ENCODE measurements around the gene ELOF1.

Gene ELOF1

GRCh38 chr19:11534538-11534937, 24.5 kb downstream of the ELOF1 start:
- DNase-seq = no peak

DNA sequence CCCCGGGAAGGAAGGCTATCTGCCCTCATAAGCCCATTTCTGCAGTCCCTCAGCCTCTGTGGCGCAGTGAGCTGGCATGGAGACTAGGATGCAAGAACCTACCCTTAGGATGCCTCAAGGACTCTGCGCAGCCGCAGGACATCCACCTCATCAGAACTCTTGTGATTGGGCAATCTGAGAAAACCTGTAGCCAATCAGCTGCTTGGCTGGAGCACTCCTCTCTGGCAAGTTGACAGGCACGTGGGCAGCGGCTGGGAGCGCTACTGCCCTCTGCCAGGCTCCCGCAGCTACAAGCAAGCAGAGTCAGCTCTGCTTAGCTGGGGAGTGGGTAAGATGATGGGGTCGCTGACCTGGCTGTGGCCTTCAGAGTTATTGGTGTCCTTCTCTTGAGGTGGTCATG, 28.6 kb downstream of the ELOF1 start:
- peak; percentile 73 for DNase-seq

DNA sequence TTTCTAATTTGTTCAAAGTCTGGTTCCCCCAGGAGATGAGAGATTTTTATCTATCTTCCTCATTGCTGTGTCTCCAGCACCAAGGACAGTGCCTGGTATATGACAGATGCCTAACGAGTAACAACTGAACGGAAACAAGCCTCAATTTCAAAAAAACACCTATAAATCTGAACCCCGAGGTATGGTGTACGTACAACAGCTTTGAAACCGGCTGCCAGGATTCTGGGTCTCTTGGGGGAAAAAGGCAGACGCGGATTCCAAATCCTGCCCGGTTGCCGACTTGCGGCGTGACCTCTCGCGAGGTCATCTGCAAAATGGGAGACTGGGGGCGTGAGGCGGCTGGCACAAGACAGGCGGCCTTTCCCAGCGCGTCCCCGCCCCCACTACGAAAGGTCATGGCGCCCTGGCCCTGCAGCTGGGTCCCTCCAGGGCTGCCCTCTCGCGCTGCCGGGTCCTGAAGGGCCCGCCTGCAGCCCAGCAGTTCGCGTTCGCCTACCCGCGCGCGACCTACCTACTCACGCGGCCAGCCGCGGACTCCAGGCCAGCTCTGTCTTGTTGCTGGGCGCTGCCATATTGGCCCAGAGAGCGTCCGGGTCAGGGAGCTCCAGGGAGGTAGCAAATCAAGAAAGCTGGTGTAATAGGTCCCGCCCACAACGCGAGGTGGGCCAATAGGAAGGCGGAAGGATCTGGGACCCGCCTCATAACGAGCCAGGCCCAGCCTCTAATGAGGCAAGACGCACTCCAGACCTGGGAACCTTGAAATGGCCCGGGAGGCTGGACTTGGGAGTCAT, 30.3 kb downstream of the ELOF1 start, which contains the start of gene ECSIT:
Gene ECSIT (minus strand): TSS at position 584 of the 791 bp plus-strand sequence. CDS start 9,964 bp downstream, outside the sequence.
- DNase-seq = peak; percentile 96

GRCh38 chr19:11519138-11519537, 39.9 kb downstream of the ELOF1 start:
- no peak for DNase-seq

DNA sequence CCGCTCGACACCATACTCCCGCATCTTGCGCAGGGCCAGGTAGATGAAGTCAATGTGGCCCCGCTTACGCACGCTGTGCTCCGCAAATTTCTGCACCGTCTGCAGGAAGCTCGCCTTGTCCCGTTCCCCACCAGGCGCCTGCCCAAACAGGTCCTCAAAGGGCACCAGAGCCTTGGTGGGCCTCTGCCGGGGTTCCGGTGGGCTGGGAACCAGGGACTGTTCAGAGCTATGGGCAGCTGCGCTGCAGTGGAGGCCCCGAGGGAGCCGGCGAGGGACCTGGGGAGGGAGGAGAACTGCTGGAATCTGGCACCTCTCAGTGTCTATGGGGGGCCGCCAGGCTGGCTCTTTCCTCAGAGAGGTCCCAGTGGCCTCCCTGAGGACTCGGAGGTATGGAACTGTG, 45.1 kb downstream of the ELOF1 start:
- DNase-seq = no peak

- no peak for DNase-seq
Observed at GRCh38 chr19:11510444-11510843, 48.6 kb downstream of the ELOF1 start.

- DNase-seq = no peak
Observed at GRCh38 chr19:11507370-11508078, 51.5 kb downstream of the ELOF1 start.

- no peak for DNase-seq
Observed at GRCh38 chr19:11506967-11507366, 52.1 kb downstream of the ELOF1 start.

DNA sequence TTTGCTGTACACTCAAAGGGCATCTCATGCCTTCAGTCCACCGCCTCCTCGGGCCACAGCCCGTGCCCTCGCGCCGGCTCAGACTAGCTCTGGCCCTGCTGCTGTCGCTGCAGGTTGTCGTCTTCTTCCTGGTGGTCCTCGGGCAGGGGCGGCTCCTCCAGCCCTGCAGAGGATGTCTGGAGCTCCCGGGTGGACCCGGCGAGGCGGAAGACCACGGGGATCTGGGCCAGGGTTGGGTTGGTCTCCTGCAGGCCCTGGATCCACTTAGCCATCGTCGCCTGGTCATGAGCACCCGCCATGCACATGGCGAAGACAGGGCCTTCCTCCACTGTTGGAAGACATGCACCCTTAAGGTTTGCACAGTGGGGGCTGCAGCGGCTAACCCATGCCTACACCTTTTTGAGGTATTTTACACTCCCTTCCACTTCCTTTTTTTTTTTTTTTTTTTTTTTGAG, 52.9 kb downstream of the ELOF1 start:
- DNase-seq = no peak

GRCh38 chr19:11505504-11506100, 53.4 kb downstream of the ELOF1 start, which contains the start of gene ZNF653:
TSS of gene ZNF653 (minus strand) at chr19:11505839. CDS start at chr19:11505786, 53 bp downstream.
- peak; percentile 95 for DNase-seq

GRCh38 chr19:11505032-11505503, 54.0 kb downstream of the ELOF1 start:
- DNase-seq = peak; percentile 99

DNA sequence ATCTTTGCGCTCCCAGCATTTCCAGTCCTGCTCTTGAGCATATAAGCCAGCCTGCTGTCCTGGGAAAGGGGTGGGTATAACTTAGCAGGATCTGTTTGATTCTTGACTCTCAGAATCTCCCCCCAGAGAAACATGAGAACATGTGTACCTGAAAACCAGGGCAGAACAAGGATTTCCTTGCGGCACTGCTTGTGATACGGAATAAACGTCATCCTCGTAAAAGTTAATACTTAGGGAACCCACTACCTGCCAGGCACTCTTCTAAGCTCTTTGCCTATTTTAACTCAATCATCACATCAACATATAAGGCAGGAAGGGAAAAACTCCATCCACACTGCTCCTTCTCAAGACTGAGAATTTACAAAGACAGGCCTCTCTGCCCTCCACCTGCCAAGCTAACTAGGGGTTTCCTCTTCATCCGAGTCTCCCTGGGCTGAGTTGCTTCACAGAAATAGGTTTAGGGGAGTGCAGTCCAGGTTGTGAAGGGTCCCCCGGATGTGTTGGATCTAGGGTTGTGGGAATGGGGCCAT, 54.5 kb downstream of the ELOF1 start:
- no peak for DNase-seq
